Endothelial cell of umbilical vein (primary cell): ENCODE measurements around the gene YWHAQ. TPM values are rescaled to one million over a fixed set of nuclear protein-coding genes. Genes with fewer than 3 reads are reported as not detected.

ENCODE experiments used
- BruUV-seq: library from RNA; stranded (reverse); fragments of 400-500 nt; replicated peaks from 2 replicates; lab custom pipeline; 2021; lab: Mats Ljungman, UMichigan
- CTCF ChIA-PET: fragments of 300-600, 350-600 bp; sonication (Branson Sonifier 250); formaldehyde crosslinking; loops from one replicate; lab custom pipeline; 2021; ENCODE audit warnings: antibody characterized with exemption, inconsistent platforms; lab: Charles Lee
- POLR2A ChIA-PET: fragments of 300-600, 350-600 bp; sonication (Branson Sonifier 250); formaldehyde crosslinking; loops from one replicate; lab custom pipeline; 2021; ENCODE audit warnings: antibody characterized with exemption, inconsistent platforms; lab: Charles Lee
- DNase-seq: peaks from one replicate; pipeline ENCODE4 v3.0.0-alpha.2; 2011; ENCODE audit warnings: low read depth, low spot score
- FAIRE-seq: peaks from 2 replicates; lab custom pipeline; 2011; peaks lifted over from hg19 to GRCh38; lab: Jason Lieb, UNC
- H2AFZ ChIP-seq: 2 replicates; pipeline ENCODE4 v1.6.0; 2012; ENCODE audit warnings: low read depth, low read length, control low read depth, inconsistent platforms
- H3K27ac ChIP-seq: 2 replicates; pipeline ENCODE4 v1.5.1; 2011; ENCODE audit warnings: low read depth, mild to moderate bottlenecking, control low read depth, low read length, moderate library complexity; ENCODE audit not compliant: insufficient read depth
- H3K27me3 ChIP-seq, 2 experiments: 2 replicates each; pipeline versions ENCODE4 v1.6.0 to v1.6.1; 2011; ENCODE audit warnings: low read length in 2 of 2, mixed read lengths in 1 of 2; ENCODE audit not compliant: control insufficient read depth in 2 of 2, insufficient read depth in 2 of 2
- H3K36me3 ChIP-seq, 2 experiments: 2 replicates in 1 of 2; 3 replicates in 1 of 2; pipeline ENCODE4 v1.5.1; 2011; ENCODE audit warnings: low read length in 2 of 2, mild to moderate bottlenecking in 1 of 2, moderate library complexity in 1 of 2; ENCODE audit not compliant: control insufficient read depth in 2 of 2, insufficient read depth in 2 of 2; ENCODE audit errors: extremely low read depth in 1 of 2
- H3K4me1 ChIP-seq: 3 replicates; pipeline ENCODE4 v1.5.1; 2011; ENCODE audit warnings: mild to moderate bottlenecking, low read length; ENCODE audit not compliant: control insufficient read depth, insufficient read depth; ENCODE audit errors: extremely low read depth
- H3K4me2 ChIP-seq: 2 replicates; pipeline ENCODE4 v1.6.1; 2011; ENCODE audit warnings: low read length, control low read depth, mixed read lengths; ENCODE audit not compliant: insufficient read depth
- H3K4me3 ChIP-seq, 3 experiments: fragments of 200-600 bp in 1 of 3; sonication (generic), shearing (Covaris generic) in 1 of 3; replicated peaks in 1 of 3; 2 replicates each; pipeline ENCODE4 v1.5.1; 2011 to 2016; ENCODE audit warnings: control low read depth in 3 of 3, low read length in 3 of 3, mild to moderate bottlenecking in 2 of 3, inconsistent platforms in 1 of 3, low read depth in 1 of 3, moderate library complexity in 1 of 3; ENCODE audit not compliant: insufficient read depth in 1 of 3
- H3K79me2 ChIP-seq: 2 replicates; pipeline ENCODE4 v1.6.0; 2012; ENCODE audit warnings: low read length, inconsistent platforms; ENCODE audit not compliant: control insufficient read depth, insufficient read depth
- H3K9ac ChIP-seq: replicated peaks from 2 replicates; pipeline ENCODE3; 2011; ENCODE audit warnings: low read length, control low read depth; ENCODE audit not compliant: insufficient read depth; ENCODE audit errors: extremely low read depth
- H3K9me1 ChIP-seq: replicated peaks from 3 replicates; pipeline ENCODE4 v1.6.0; 2011; ENCODE audit warnings: mild to moderate bottlenecking, low read length; ENCODE audit not compliant: control insufficient read depth, insufficient read depth; ENCODE audit errors: extremely low read depth
- H3K9me3 ChIP-seq: replicated peaks from 2 replicates; pipeline ENCODE4 v1.5.1; 2012; ENCODE audit warnings: low read length, inconsistent platforms; ENCODE audit not compliant: control insufficient read depth, insufficient read depth
- H4K20me1 ChIP-seq: replicated peaks from 2 replicates; pipeline ENCODE3; 2011; ENCODE audit warnings: mild to moderate bottlenecking, low read length; ENCODE audit not compliant: control insufficient read depth, insufficient read depth; ENCODE audit errors: extremely low read depth
- CTCF ChIP-seq, 2 donors: IDR thresholded peaks; 1 replicate in 1 of 2; 2 replicates in 1 of 2; pipeline ENCODE4 v1.5.1; 2011; ENCODE audit warnings: low read length in 2 of 2, mild to moderate bottlenecking in 2 of 2, moderate library complexity in 2 of 2, control low read depth in 1 of 2, inconsistent platforms in 1 of 2, low read depth in 1 of 2; ENCODE audit not compliant: insufficient read depth in 1 of 2; ENCODE audit errors: extremely low read depth in 1 of 2
- EZH2 ChIP-seq: IDR thresholded peaks from 2 replicates; pipeline ENCODE4 v1.6.1; 2012; ENCODE audit warnings: borderline replicate concordance, low read depth, mild to moderate bottlenecking, moderate library complexity, low read length, inconsistent platforms; ENCODE audit not compliant: severe bottlenecking
- FOS ChIP-seq: IDR thresholded peaks from 2 replicates; pipeline ENCODE4 v1.6.1; 2011; ENCODE audit warnings: mild to moderate bottlenecking, low read length, moderate library complexity, borderline replicate concordance; ENCODE audit not compliant: insufficient read depth
- GATA2 ChIP-seq: IDR thresholded peaks from 2 replicates; pipeline ENCODE4 v1.7.0; 2011; ENCODE audit warnings: low read depth, mild to moderate bottlenecking, moderate library complexity, mixed read lengths, low read length; ENCODE audit not compliant: insufficient read length, insufficient read depth
- JUN ChIP-seq: IDR thresholded peaks from 2 replicates; pipeline ENCODE4 v1.6.1; 2011; ENCODE audit warnings: borderline replicate concordance, low read depth; ENCODE audit not compliant: insufficient read length, insufficient read depth
- MAX ChIP-seq: IDR thresholded peaks from 2 replicates; pipeline ENCODE4 v1.6.1; 2011; ENCODE audit not compliant: insufficient read depth, insufficient read length
- MYC ChIP-seq: IDR thresholded peaks from one replicate; pipeline ENCODE4 v1.6.1; 2011; ENCODE audit warnings: mild to moderate bottlenecking, low read depth, low read length
- POLR2A ChIP-seq: IDR thresholded peaks from 2 replicates; pipeline ENCODE4 v1.6.1; 2012; ENCODE audit warnings: low read depth, mild to moderate bottlenecking, control low read depth, low read length
- POLR2AphosphoS5 ChIP-seq: IDR thresholded peaks from 2 replicates; pipeline ENCODE4 v1.6.1; 2012; ENCODE audit warnings: low read depth, mild to moderate bottlenecking, control low read depth, low read length, moderate library complexity; ENCODE audit not compliant: insufficient read depth
- dilution Hi-C: fragments of 300-500 bp; cut with MboI; formaldehyde crosslinking; loops from one replicate; pipeline ENCODE4 v1.15.0; 2019; ENCODE audit warnings: low sequenced_read_pairs; ENCODE audit not compliant: extremely low pct_ligation_motif_present
- intact Hi-C: fragments of 100-400 bp; cut with micrococcal nuclease; formaldehyde crosslinking; loops from one replicate; pipeline ENCODE4 v1.10.0; 2022
- polyA plus RNA-seq, 4 experiments: library from polyadenylated mRNA; depleted of rRNA in 3 of 4; stranded (reverse) in 3 of 4; unstranded in 1 of 4; fragments of >200 nt; gene quantifications; 2 replicates each; pipeline versions ENCODE4 v1.2.1 to v1.2.3, GENCODE V29; 2011 to 2012; ENCODE audit warnings: missing spikeins in 1 of 4
- total RNA-seq: library from RNA; stranded (reverse); gene quantifications from 2 replicates; pipeline ENCODE4 v1.2.3, GENCODE V29; 2021

The YWHAQ gene
- total and polyA plus RNA-seq, 2 donors (not counting 3 experiments of a cell fraction or from before 2014, with no cell fraction given) = 217 to 456 TPM

GRCh38 chr2:9660154-9660553 lies 29.4 kb upstream of the YWHAQ start:
- Histone ChIP-seq H3K36me3 (no peaks in the 10 kb centered on the region), H3K4me3 (no peak overlapping the region), H3K4me2 (no peak overlapping the region), H3K9ac (no peak overlapping the region), H2AFZ (no peak overlapping the region), H3K9me3 (no peaks in the 10 kb centered on the region), H3K79me2 (no peaks in the 10 kb centered on the region), H3K9me1 (no peaks in the 10 kb centered on the region), H3K4me1 (peaks cover 18% of the 10 kb centered on the region), H3K27me3 (peaks cover 0 to 2% of the 10 kb centered on the region in 2 experiments), H3K27ac (no peak overlapping the region), H4K20me1 (no peaks in the 10 kb centered on the region)
- ChIA-PET CTCF (no interaction called here), POLR2A (no interaction called here)
- TF ChIP-seq CTCF (IDR thresholded peaks at IDR 0.05; ENCODE audit: extremely low read depth in 1 of 2, insufficient read depth in 1 of 2, low read depth in 1 of 2, low read length in 2 of 2) = no peak
- TF ChIP-seq FOS = no peak
- TF ChIP-seq POLR2A = no peak
- no peak for TF ChIP-seq MYC
- TF ChIP-seq JUN = no peak
- TF ChIP-seq POLR2AphosphoS5 = no peak
- TF ChIP-seq MAX = no peak
- no peak for TF ChIP-seq GATA2
- TF ChIP-seq EZH2 = no peak
- FAIRE-seq (no peak), DNase-seq (no peak)
- dilution Hi-C loops = no loop called here
- intact Hi-C loops = no loop called here
- no TSS peak for BruUV-seq
